HepG2 (cell line): Measurements from ENCODE around the gene SAE1. TPM values are rescaled to one million over a fixed set of nuclear protein-coding genes. Genes with fewer than 3 reads are reported as not detected.
A peak's percentile ranks its signal among the peaks of the same experiment; 100 is the strongest.

Source experiments
- ATAC-seq: fragments of 200-7000 bp; cut with Tn5 transposase; 3 replicates; pipeline ENCODE4 v1.9.1; 2020; ENCODE audit warnings: mild to moderate bottlenecking, moderate library complexity
- BruUV-seq: library from RNA; stranded (reverse); fragments of 400-500 nt; replicated peaks from 2 replicates; lab custom pipeline; 2021; lab: Mats Ljungman, UMichigan
- CTCF ChIA-PET: fragments of 300-600 bp; formaldehyde crosslinking; extraction: SDS; loops from one replicate; lab custom pipeline; 2021; ENCODE audit warnings: low total read pairs, inconsistent platforms, low intra/inter-chr PET ratio; lab: Yijun Ruan, JAX
- POLR2A ChIA-PET: fragments of 350-600 bp; sonication (Branson Sonifier 250); formaldehyde crosslinking; loops from one replicate; lab custom pipeline; 2020; ENCODE audit warnings: antibody characterized with exemption, inconsistent platforms; lab: Yijun Ruan, JAX
- DNase-seq: peaks from one replicate; pipeline ENCODE4 v3.0.0-alpha.2; 2015; ENCODE audit warnings: low spot score
- FAIRE-seq: peaks from 3 replicates; lab custom pipeline; 2011; peaks lifted over from hg19 to GRCh38; lab: Jason Lieb, UNC
- H2AFZ ChIP-seq: one replicate; pipeline ENCODE4 v1.6.1; 2011; ENCODE audit warnings: low read length, inconsistent platforms
- H3K27ac ChIP-seq: fragments of 300-600 bp; 3 replicates; pipeline ENCODE4 v1.8.0; 2011; ENCODE audit warnings: mixed run types, mild to moderate bottlenecking, mixed read lengths, low read length, inconsistent platforms; ENCODE audit not compliant: insufficient read depth; ENCODE audit errors: extremely low read length
- H3K27me3 ChIP-seq, 2 experiments: fragments of 200-600 bp in 1 of 2; 2 replicates in 1 of 2; 3 replicates in 1 of 2; pipeline versions ENCODE4 v1.6.0 to v1.8.0; 2011; ENCODE audit warnings: low read length in 2 of 2, mild to moderate bottlenecking in 2 of 2, moderate library complexity in 2 of 2, inconsistent platforms in 1 of 2; ENCODE audit not compliant: insufficient read depth in 2 of 2, control insufficient read depth in 1 of 2
- H3K36me3 ChIP-seq, 2 experiments: fragments of 200-600 bp in 1 of 2; replicated peaks in 1 of 2; 2 replicates in 1 of 2; 3 replicates in 1 of 2; pipeline versions ENCODE4 v1.5.1 to v1.8.0; 2011; ENCODE audit warnings: low read length in 2 of 2, inconsistent platforms in 1 of 2; ENCODE audit not compliant: insufficient read depth in 2 of 2, control insufficient read depth in 1 of 2
- H3K4me1 ChIP-seq: 2 replicates; pipeline ENCODE4 v1.5.1; 2012; ENCODE audit warnings: low read length, inconsistent platforms; ENCODE audit not compliant: insufficient read depth
- H3K4me2 ChIP-seq: 2 replicates; pipeline ENCODE4 v1.6.0; 2011; ENCODE audit warnings: low read depth, low read length, inconsistent platforms
- H3K4me3 ChIP-seq, 3 experiments: fragments of 200-600 bp in 1 of 3; sonication (generic), shearing (Covaris generic) in 1 of 3; replicated peaks in 1 of 3; 2 replicates each; pipeline ENCODE4 v1.5.1; 2011 to 2016; ENCODE audit warnings: low read length in 3 of 3, inconsistent platforms in 2 of 3, low read depth in 2 of 3, mild to moderate bottlenecking in 2 of 3, control low read depth in 1 of 3, mixed read lengths in 1 of 3; ENCODE audit not compliant: insufficient read depth in 1 of 3
- H3K79me2 ChIP-seq: one replicate; pipeline ENCODE4 v1.6.1; 2011; ENCODE audit warnings: low read length, inconsistent platforms; ENCODE audit not compliant: insufficient read depth
- H3K9ac ChIP-seq: 2 replicates; pipeline ENCODE4 v1.6.0; 2011; ENCODE audit warnings: mild to moderate bottlenecking, low read depth, low read length, inconsistent platforms; ENCODE audit not compliant: insufficient read depth
- H3K9me3 ChIP-seq: 2 replicates; pipeline ENCODE4 v1.5.1; 2012; ENCODE audit warnings: mild to moderate bottlenecking, low read length
- H4K20me1 ChIP-seq: 2 replicates; pipeline ENCODE4 v1.6.0; 2011; ENCODE audit warnings: inconsistent platforms, mild to moderate bottlenecking, low read length, moderate library complexity; ENCODE audit not compliant: insufficient read depth
- ATF7 ChIP-seq, 2 experiments: fragments of 450-650 bp in 1 of 2; sonication (generic) in 1 of 2; formaldehyde crosslinking in 1 of 2; IDR thresholded peaks; 2 replicates each; pipeline versions ENCODE4 v1.4.0 to v1.6.1; 2016 to 2020; ENCODE audit warnings: antibody characterized with exemption in 1 of 2, mild to moderate bottlenecking in 1 of 2, missing genetic modification reagents in 1 of 2
- CREB1 ChIP-seq, 2 experiments: fragments of 450-650 bp in 1 of 2; IDR thresholded peaks; 2 replicates each; pipeline ENCODE4 v1.6.1; 2016 to 2017; ENCODE audit warnings: control low read depth in 1 of 2, mild to moderate bottlenecking in 1 of 2, missing compliant biosample characterization in 1 of 2, missing genetic modification characterization in 1 of 2
- FOSL2 ChIP-seq: sonication (generic); formaldehyde crosslinking; IDR thresholded peaks from 2 replicates; pipeline ENCODE4 v1.4.0; 2020; ENCODE audit warnings: missing genetic modification reagents
- NRL ChIP-seq: sonication (generic); formaldehyde crosslinking; IDR thresholded peaks from 2 replicates; pipeline ENCODE4 v1.5.0; 2020; ENCODE audit warnings: missing genetic modification reagents, mild to moderate bottlenecking, moderate library complexity, borderline replicate concordance
- PAX8 ChIP-seq: sonication (generic); formaldehyde crosslinking; IDR thresholded peaks from 2 replicates; pipeline ENCODE4 v1.8.0; 2022; ENCODE audit warnings: mild to moderate bottlenecking, missing genetic modification reagents, borderline replicate concordance
- PRDM15 ChIP-seq: sonication (generic); formaldehyde crosslinking; IDR thresholded peaks from 2 replicates; pipeline ENCODE4 v1.4.0; 2020; ENCODE audit warnings: missing genetic modification reagents
- ZNF775 ChIP-seq: sonication (generic); formaldehyde crosslinking; IDR thresholded peaks from 2 replicates; pipeline ENCODE4 v1.4.0; 2020; ENCODE audit warnings: missing genetic modification reagents, mild to moderate bottlenecking, moderate library complexity, borderline replicate concordance
- WGBS: methylation state at CpG from one replicate; pipeline ENCODE4 v1.1.6; 2017; ENCODE audit warnings: low lambda C conversion rate; 5-methylcytosine and 5-hydroxymethylcytosine counted together
- in situ Hi-C: cut with HindIII; loops from 2 replicates; pipeline ENCODE4 v1.10.0; 2017; ENCODE audit warnings: low pct_unique_long_range_greater_than_20kb; ENCODE audit not compliant: extremely low pct_ligation_motif_present
- intact Hi-C: fragments of 100-400 bp; cut with micrococcal nuclease; formaldehyde crosslinking; loops from one replicate; pipeline ENCODE4 v1.10.0; 2022; ENCODE audit not compliant: unreplicated experiment
- polyA plus RNA-seq, 8 experiments: library from polyadenylated mRNA; depleted of rRNA in 3 of 8; stranded (reverse) in 7 of 8; unstranded in 1 of 8; fragments of >200 nt; fragmentation: Illumina TruSeq in 4 of 8; extraction: Trizol in 4 of 8; gene quantifications; 2 replicates each; pipeline versions ENCODE4 v1.2.1 to v1.2.3, GENCODE V29; 2011 to 2016; ENCODE audit warnings: low read depth in 4 of 8, missing spikeins in 1 of 8, mixed read lengths in 1 of 8; ENCODE audit not compliant: insufficient read depth in 1 of 8
- total RNA-seq, 5 experiments: library from RNA; depleted of rRNA; stranded (reverse); fragments of >200 nt; fragmentation: Illumina TruSeq; extraction: Trizol; gene quantifications; 2 replicates each; pipeline ENCODE4 v1.2.3, GENCODE V29; 2016; ENCODE audit warnings: low read depth in 1 of 5

The SAE1 gene
- total and polyA plus RNA-seq, 2 of the 13 experiments (the other 11 are each of a cell fraction or from before 2014, with no cell fraction given) = 87.6 to 197 TPM

GRCh38 chr19:47232422-47233211, 102.0 kb downstream of the SAE1 start:
- H3K9me3 ChIP-seq = no peaks in the 10 kb centered on the region
- peak overlapping the region; percentile 40 for H3K27ac ChIP-seq
- H4K20me1 ChIP-seq = peaks cover 20% of the 10 kb centered on the region
- H3K9ac ChIP-seq = peak overlapping the region; percentile 30; the same call in 1 of the 2 replicates
- peaks cover 21% of the 10 kb centered on the region for H3K79me2 ChIP-seq
- 94% methylated on average over 14 of the region's 16 CpGs for WGBS
- no TSS peak for BruUV-seq
- no peak overlapping the region for H3K4me2 ChIP-seq
- TF ChIP-seq PRDM15 (CRISPR knock-in tag) (no peak), ATF7 (IDR thresholded peaks at IDR 0.05) (peak; percentile 63), ATF7 (CRISPR knock-in tag; IDR thresholded peaks at IDR 0.05) (no peak), FOSL2 (peak; percentile 57), NRL (CRISPR knock-in tag) (0 out of 2 replicates have a peak, but pooled peaks have one; percentile 34), ZNF775 (CRISPR knock-in tag) (no peak), CREB1 (IDR thresholded peaks at IDR 0.05) (0 out of 2 replicates have a peak, but pooled peaks have one; percentile 11), CREB1 (CRISPR knock-in tag; IDR thresholded peaks at IDR 0.05) (no peak), PAX8 (CRISPR knock-in tag) (no peak)
- intact Hi-C loops (no loop called here), in situ Hi-C loops (no loop called here)
- FAIRE-seq = no peak
- no peak for ATAC-seq
- DNase-seq = no peak
- H2AFZ ChIP-seq = no peak overlapping the region
- peaks cover 0 to 4% of the 10 kb centered on the region in 2 experiments; a peak in 1 of 5 replicates for H3K27me3 ChIP-seq
- no peak overlapping the region for H3K4me3 ChIP-seq
- no peaks in the 10 kb centered on the region for H3K36me3 ChIP-seq
- ChIA-PET POLR2A (interaction anchor here (0.9 to 2.2 kb wide), 4 partner anchors 8 to 42 kb away, joined by 3 to 10 read pairs (median 4); partner anchors contain the start of gene CCDC9), CTCF (no interaction called here)
- H3K4me1 ChIP-seq = peaks cover 29% of the 10 kb centered on the region
